GOT3 (cell line): ENCODE measurements around the gene OR6C65.

Source experiments
- DNase-seq: peaks from one replicate; lab custom pipeline; 2025; ENCODE audit warnings: mixed read lengths; lab: John Stamatoyannopoulos, UW

Gene OR6C65

GRCh38 chr12:55446326-55446725, 46.0 kb downstream of the OR6C65 start:
- no peak for DNase-seq

DNA sequence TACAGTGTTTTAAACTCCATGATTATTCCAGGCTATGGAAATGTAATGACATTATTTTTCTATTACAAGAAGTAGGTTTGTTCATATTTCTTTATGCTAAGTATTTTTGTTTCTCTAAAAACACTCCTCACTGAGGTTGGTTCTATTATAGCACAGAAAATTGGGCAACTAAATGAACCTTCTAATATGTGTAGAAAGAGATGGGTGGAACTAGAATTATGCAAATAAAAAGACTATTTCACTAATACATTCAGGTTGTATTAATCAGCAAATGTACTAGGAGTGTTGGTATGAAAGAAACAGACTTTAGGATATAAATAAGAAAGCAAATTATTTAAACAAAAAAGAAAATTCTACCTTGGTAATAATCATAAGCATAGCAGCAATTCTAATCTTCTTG, 48.5 kb downstream of the OR6C65 start:
- no peak for DNase-seq
